ENCODE data around the gene LAMP5.
A peak's percentile ranks its signal among the peaks of the same experiment; 100 is the strongest.

Gene LAMP5

DNA sequence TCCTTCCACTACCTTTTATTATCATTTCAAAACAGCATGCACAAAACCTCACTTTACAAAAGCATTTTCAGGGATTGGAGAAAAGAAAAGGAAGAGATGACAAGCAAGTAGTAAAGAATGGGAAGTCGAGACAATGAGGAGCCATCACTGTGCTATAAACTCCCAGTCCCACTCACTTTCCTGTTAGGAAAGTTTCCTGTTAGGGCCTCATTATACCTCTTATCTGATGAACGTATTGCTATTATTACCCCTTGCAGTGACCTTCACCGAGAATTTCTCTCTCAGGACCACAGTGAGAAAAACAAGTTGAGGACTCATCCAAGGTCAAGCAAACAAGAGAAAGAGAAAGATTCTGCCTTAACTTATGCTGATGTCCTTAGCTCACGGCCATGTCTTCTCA lies 28.8 kb downstream of the LAMP5 start:
- DNase-seq, result no peak

DNA sequence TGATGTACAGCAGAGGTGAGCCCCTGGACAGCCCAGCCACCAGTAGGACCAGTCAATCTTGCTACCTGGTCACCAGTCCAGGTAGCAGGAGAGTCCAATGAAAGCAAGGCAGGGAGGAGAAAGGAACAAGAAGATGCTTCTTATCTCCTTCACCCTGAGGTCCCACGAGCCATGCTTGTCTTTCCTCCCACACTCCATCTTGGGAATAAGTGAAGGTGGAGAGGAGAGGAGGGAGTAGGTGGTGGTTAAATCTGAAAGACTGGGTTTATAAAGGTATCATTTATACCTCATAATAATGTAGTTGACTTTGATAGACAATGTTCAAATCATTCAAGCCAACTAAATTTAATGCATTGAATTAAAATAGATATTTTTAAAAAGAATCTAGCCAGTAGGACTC lies 35.9 kb downstream of the LAMP5 start:
- DNase-seq, result no peak

DNA sequence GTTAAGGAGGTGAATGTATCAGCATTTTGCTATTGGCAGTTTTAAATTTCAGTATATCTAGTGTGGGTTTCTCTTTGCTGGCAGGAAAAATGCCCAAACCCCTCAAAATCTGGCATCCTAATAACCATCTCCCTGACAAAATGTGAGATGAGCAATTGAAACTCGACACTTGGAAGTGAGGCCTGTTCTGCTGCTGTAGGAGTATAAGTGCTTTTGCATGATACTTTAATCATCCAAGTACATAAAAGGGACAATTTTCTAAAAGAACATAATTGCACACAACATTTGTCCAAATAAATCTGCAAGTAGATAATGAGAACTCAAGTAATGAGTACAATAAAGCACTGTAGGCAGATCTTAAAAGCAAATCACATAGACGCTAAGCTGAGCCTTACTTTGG lies 36.5 kb downstream of the LAMP5 start:
- no peak for DNase-seq

DNA sequence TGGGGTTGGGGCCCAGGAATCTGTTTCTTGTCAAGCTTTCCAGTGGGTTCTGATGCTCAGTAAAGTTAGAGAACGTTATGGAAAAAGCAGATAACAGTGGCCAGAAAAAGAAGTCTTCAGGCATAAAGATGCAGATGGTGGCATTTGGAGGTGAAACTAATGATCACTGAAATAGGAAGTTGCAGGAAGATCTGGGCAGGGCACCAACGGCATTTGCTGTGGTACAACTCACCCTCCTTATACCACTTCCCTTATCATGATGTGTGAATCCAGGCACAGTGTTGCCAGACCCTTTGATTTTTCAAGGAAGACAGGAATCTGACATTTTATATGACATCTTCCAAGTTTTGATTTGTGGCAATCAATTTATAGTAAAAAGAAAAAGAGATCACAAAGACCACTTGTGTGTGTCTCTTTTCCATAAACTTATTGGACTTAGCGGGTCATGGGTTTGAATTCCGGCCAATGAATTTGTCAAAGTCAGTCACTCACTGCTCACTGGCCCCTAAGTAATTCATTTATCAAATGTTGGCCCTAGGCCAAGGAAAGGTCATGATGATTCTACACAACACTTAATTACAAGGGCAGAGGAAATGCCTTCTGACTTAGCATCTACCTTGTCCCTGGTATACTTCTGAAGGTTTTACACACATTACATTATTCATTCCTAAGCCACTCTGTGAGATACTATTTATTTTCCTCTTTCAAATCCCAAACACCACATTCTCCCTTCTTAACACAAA lies 37.6 kb downstream of the LAMP5 start:
- no peak for DNase-seq

DNA sequence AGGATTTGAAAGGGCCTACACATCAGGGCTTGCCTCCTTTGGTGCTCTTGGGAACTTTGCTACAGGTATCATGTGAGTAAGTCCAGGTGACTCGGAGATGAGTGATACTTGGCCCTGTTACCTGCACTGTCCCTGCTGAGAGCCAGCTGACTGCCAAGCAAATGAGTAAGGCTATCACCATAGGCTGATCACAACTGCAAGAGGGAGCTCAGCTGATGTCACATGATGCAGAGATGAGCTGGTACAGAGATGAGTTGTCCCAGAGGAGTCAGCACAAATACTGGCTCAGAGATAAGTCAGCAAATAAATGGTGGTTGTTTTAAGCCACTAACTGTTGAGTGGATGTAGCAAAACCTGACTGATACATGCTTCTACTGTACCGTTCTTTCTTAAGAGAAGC lies 41.4 kb downstream of the LAMP5 start:
- no peak for DNase-seq

DNA sequence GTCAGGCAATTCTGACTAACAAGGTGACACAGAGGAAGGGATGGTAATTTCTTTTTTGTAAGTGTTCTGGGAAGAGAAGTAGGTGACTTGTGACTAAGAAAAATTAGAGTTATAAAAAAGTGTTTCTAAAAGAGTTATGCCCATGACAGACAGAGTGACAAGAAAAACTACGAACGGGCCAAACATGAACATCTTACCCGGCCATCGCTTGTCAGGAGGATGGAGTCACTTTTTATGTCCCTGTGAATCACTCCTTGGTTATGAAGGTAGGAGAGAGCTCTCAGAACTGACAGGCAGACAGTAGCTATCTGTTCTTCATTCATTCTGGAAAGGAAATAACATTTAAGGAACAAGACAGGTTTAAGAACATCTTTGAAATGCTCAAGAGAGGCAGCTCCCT lies 43.0 kb downstream of the LAMP5 start:
- no peak for DNase-seq

DNA sequence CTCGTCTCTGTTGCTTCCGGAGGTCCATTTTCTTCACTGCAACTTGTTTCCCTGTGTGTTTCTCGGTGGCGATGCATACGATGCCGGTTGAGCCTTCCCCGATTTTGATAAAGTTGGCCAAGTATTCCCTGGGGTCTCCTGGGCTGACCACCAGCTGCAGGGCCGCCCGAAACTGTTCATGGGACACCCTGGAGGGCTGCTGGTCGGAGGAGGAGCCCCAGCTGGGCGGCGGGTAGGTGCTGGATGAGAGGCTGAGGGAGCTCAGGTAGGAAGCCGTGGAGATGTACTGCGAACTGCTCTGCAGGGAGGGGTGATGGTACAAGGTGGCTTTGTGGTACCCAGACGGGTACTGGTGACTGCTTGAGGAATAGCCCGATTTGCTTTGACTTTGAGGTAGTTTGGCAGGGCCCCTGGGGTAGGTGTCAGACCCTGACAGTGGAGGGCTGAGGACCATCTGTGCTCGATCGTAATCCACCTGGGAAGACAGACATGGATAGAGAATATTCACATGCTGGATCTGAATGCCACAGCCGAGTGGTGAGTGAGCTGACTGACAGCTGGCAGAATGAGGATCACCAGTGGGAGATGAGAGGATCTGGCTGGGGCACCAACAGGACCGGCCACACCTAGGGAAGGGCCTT lies 51.6 kb downstream of the LAMP5 start:
- peak in 1 of 14 donors; percentile 51 for DNase-seq

DNA sequence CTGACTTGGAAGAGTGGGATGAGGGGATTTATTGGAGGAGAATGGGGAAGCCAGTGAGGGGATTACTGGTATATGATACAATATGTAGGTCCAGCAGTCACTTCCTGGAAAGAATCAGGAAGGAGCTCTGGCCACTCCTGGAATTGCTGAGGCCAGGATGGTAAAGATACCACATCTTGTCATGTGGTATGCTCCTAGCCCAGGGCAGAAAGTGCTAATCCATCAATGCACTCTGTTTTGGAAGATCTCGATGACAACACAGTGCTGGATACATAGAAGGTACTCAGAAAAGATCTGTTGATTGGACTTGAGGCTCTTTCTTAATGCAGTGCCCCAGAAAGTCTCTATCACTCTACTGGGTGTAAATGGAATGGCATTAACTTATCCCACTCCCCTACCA lies 52.6 kb downstream of the LAMP5 start:
- no peak for DNase-seq

DNA sequence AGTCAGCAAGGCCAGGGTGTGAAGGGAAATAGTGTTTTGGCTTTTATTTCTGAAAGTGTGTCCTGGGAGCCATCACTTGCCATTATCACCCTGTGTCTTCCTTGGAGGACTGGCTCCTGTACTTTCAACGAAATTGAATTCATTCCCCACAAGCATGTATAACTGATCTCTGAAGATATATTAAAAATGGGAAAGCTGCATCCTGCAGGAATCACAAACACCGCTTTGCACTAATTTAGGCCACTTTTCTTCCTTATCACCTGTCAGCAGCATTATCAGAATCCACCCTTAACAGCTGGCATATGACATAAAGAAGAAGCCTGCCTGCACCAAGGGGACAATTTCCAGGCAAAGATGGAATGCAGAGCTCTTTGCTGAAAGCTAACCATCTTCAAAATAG lies 56.2 kb downstream of the LAMP5 start:
- no peak for DNase-seq

DNA sequence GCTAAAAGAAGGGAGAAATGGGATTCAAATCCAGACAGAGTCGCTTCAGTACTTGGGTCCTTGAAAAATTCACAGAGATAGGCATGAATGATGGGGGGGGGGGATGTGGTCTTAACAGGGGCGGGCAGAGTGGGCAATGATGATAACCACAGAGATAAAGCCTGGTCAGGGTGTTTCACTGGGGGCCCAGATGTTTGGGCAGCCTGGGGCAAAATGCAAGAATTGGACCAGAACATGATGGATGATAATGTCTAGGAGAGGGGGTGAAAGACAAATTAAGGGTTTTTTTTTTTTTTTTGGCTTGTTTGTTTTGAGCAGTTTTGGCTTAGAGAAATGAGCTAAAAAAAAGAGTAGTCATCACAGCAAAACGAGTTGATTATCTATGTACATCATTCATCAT lies 57.4 kb downstream of the LAMP5 start:
- DNase-seq, result no peak

DNA sequence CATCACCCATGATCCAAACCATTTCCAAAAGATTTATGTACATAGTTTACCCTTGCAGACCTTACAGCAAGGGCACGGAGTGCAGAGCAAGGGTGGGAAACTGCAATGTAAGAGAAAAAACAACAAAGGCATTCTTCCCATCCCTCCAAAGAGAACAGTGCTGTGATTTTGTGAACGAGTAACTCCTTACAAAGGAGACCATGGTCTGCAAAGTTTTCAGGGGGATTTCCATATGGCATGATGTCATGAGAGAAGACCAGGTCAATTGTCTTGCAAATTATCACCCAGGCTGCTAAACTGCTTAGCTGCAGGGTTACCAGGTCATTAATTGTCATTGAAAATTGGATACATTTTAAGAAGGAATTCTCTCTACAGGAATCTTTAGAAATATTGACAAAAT lies 58.3 kb downstream of the LAMP5 start:
- no peak for DNase-seq

DNA sequence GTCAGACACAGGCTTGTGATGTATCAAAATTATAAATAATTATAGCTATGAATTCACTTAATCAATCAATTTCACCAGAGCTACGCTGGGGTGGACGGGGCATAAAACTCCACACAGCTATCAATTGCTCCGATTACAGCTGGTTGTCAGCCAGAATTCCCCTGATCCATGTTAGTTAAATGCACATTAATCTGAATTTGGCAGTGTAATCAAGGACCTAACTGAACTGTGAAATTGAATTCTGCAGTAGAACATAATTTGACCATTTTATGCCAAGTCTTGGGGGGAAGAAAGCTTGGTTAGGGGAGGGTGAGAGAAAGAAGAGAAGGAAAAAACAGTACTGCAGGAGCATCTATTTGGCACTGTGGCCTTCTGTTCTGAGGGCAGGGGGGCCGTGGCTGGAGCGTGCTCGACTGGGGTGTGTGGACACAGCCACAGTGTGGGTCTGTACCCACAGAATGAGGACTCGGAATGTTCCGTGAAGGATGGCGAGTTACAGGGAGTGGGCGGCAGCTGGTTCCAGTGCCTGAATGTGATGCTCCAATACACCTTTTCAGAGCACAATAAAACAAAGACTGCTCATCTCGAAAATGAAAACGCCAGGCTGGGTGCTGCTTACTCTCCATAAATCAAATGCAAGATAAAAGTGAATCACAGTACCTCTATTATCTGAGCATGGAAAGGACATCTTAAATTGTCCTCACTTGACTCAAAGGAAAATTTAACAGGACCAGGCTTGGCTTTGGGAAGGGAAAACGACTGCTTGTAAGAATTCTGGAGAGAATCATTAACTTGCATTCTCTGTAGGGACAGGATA lies 59.2 kb downstream of the LAMP5 start:
- DNase-seq, result peak in 1 of 14 donors; percentile 51

DNA sequence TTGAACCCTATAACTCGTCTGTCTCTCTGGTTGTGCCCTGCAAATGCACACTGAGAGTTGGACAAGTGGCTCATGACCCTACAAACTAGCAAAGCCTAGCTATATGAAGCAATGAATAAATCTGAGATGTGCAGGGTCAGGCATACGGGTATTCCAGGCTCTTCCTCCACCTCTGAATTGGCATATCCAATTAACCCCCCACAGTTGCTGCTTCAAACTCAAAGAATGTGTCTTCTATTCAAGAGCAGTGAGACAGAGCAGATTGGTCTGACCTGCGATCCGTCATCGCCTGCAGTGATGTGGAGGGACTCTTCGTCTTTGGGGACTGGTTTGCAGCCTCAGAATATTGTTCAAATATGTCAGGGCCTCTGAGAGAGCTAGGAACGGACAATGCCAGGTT lies 59.8 kb downstream of the LAMP5 start:
- DNase-seq, result no peak

DNA sequence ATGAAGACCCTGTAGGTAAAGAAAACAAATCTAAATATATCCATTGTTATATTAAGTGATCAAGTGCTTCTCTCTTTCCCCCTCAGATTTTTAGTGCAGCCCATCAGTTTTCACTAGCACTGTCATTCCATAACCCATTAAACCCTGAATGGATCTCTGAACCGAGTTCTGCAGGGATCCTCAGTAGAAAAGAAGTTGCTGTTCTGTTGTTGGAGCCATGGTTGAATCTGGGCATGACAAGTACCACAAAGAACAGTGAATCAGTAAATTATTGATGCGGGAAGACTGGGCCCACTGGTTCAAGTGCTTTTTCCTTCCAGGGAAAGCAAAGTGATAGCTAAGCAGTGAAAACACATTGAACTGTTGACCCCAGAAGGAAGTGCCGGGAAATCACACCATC lies 60.4 kb downstream of the LAMP5 start:
- DNase-seq, result no peak

DNA sequence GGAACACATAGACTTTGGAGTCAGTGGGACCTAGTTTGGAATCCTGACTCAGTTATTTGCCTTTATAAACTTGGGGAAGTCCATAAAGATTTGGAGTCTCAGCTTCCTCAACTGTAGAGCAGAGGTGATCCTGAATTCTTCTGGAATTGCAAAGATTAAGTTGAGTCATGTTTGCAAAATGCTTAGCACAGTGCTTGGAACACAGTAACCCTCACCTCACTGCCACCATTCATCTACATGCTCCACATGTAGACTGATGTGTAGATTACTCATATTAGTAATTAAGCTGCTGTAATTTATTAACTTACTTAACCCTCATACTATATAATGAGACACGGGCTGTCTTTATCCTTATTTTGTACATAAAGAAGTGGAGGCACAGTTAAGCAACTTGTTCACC lies 61.4 kb downstream of the LAMP5 start:
- no peak for DNase-seq

DNA sequence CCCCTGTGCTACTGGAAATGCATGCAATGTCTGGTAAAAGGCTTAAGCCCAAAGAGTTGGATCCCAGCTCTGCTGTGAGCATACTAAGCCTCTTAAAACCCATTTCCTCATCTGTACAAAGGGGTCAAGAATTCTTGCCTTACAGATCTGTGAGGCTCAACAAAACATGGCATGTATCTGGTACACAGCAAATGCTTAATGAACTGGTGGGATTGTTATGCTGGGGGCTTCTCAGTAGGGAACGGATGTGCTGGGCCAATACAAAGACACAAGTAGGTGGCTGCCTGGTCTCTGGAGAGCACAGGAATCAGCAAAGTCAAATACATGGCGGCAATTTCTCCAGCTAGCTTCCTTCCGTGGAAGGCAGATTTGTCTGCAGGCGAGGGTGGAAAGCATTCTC lies 62.3 kb downstream of the LAMP5 start:
- no peak for DNase-seq

DNA sequence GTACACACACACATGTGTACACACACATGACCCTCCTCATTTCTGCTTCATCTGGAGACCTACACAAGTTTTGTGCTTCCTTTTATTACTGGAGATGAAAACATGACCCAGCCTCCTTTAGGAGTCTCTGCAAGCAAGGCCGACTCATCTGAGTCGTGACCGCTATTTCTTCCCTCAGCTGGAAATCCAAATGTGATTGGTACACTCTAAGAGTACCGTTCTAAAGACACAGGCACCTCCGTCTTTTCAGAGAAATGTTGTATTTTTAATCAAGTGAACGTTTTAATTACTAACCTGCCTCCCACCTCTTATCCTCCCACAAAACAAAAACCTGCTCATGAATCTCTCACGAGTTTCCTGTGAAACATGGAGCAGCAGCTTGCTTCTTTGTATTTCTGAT lies 63.0 kb downstream of the LAMP5 start:
- DNase-seq, result no peak

DNA sequence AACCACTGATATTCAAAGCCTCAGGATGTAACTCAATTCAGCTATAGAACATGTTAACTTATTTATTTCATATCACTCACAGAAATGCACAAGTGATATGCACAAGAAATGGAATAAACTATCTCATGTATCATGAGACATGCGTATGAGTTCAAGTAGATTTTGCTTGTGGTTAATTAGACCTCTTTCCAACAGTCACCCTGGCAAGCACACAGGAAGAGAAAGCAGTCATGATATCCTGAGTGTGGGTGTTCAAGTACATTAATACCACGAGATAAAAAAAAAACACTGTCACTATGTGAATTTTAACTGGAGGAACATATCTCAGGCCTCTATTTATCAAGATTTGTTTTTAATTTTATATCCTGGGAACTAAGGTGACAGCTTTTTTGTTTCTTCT lies 64.2 kb downstream of the LAMP5 start:
- no peak for DNase-seq

All from C1 segment of cervical spinal cord (tissue), 14 donors.